Upper lobe of right lung (tissue), 1 donor: Measurements from ENCODE around the gene PTPRB. TPM values are rescaled to one million over a fixed set of nuclear protein-coding genes. Genes with fewer than 3 reads are reported as not detected.
A peak's percentile ranks its signal among the peaks of the same experiment; 100 is the strongest.

Source experiments
- ATAC-seq: fragments of 200-7000 bp; cut with Tn5 transposase; one replicate; pipeline ENCODE4 v1.9.1; 2020; ENCODE audit warnings: mild to moderate bottlenecking, moderate library complexity
- DNase-seq: peaks from one replicate; pipeline ENCODE4 v3.0.0-alpha.2; 2020
- H3K27ac ChIP-seq: fragments of 200-600 bp; one replicate; pipeline ENCODE4 v1.8.0; 2022
- H3K27me3 ChIP-seq: fragments of 200-600 bp; one replicate; pipeline ENCODE4 v1.8.0; 2022; ENCODE audit warnings: mild to moderate bottlenecking
- H3K36me3 ChIP-seq: fragments of 200-600 bp; one replicate; pipeline ENCODE4 v1.8.0; 2022
- H3K4me1 ChIP-seq: fragments of 200-600 bp; one replicate; pipeline ENCODE4 v1.8.0; 2022
- H3K4me3 ChIP-seq: fragments of 200-600 bp; one replicate; pipeline ENCODE4 v1.8.0; 2022; ENCODE audit warnings: mild to moderate bottlenecking
- H3K9me3 ChIP-seq: fragments of 200-600 bp; one replicate; pipeline ENCODE4 v1.8.0; 2022
- CTCF ChIP-seq: fragments of 200-600 bp; IDR thresholded peaks from one replicate; pipeline ENCODE4 v1.8.0; 2022; ENCODE audit warnings: antibody characterized with exemption
- intact Hi-C: fragments of 100-400 bp; cut with DNase I; formaldehyde crosslinking; loops from one replicate; pipeline ENCODE4 v1.11.0; 2022
- total RNA-seq: library from RNA; stranded (reverse); fragmentation: NEBNext Ultra II Directional; extraction: Animal tissue kit (Norgen Biotek cat#: 25700); gene quantifications from one replicate; pipeline ENCODE4 v1.2.1, GENCODE V29; 2021
- donor health status: DM: no; HTN: yes; CAD: no; lungs with severe emphysema.

PTPRB gene
- total RNA-seq, 1 donor from 2014 or later, result 196 TPM

- Histone ChIP-seq H3K27ac (no peak overlapping the region), H3K27me3 (no peaks in the 10 kb centered on the region), H3K4me1 (no peaks in the 10 kb centered on the region), H3K9me3 (no peaks in the 10 kb centered on the region), H3K36me3 (no peaks in the 10 kb centered on the region), H3K4me3 (no peak overlapping the region)
- ATAC-seq (no peak), DNase-seq (no peak)
- TF ChIP-seq CTCF, result no peak
- intact Hi-C loops, result no loop called here
Measured at GRCh38 chr12:70670948-70671347, 33.7 kb upstream of the PTPRB start.

GRCh38 chr12:70667253-70667652, 30.0 kb upstream of the PTPRB start:
- H3K36me3 ChIP-seq, result no peaks in the 10 kb centered on the region
- no peak for TF ChIP-seq CTCF
- no peaks in the 10 kb centered on the region for H3K27me3 ChIP-seq
- H3K4me1 ChIP-seq, result no peaks in the 10 kb centered on the region
- intact Hi-C loops, result no loop called here
- H3K27ac ChIP-seq, result no peak overlapping the region
- H3K9me3 ChIP-seq, result no peaks in the 10 kb centered on the region
- ATAC-seq (no peak), DNase-seq (no peak)
- H3K4me3 ChIP-seq, result no peak overlapping the region

- H3K4me3 ChIP-seq, result no peak overlapping the region
- TF ChIP-seq CTCF, result no peak
- DNase-seq, result no peak
Measured at GRCh38 chr12:70666364-70666763, 29.1 kb upstream of the PTPRB start.

GRCh38 chr12:70664465-70664881, 27.2 kb upstream of the PTPRB start:
- Histone ChIP-seq H3K27ac (peak overlapping the region; percentile 45), H3K9me3 (no peaks in the 10 kb centered on the region), H3K27me3 (no peaks in the 10 kb centered on the region), H3K4me1 (no peaks in the 10 kb centered on the region), H3K4me3 (peak overlapping the region; percentile 17), H3K36me3 (no peaks in the 10 kb centered on the region)
- DNase-seq (no peak), ATAC-seq (no peak)
- TF ChIP-seq CTCF, result no peak
- intact Hi-C loops, result no loop called here

More at GRCh38 chr12:70666364-70666763, 29.1 kb upstream of the PTPRB start:
- intact Hi-C loops, result no loop called here
- no peaks in the 10 kb centered on the region for H3K4me1 ChIP-seq
- H3K9me3 ChIP-seq, result no peaks in the 10 kb centered on the region
- H3K27ac ChIP-seq, result no peak overlapping the region
- no peaks in the 10 kb centered on the region for H3K27me3 ChIP-seq
- H3K36me3 ChIP-seq, result no peaks in the 10 kb centered on the region
- ATAC-seq, result no peak

GRCh38 chr12:70663838-70664237, 26.6 kb upstream of the PTPRB start:
- Histone ChIP-seq H3K27me3 (no peaks in the 10 kb centered on the region), H3K4me1 (no peaks in the 10 kb centered on the region), H3K36me3 (no peaks in the 10 kb centered on the region), H3K9me3 (no peaks in the 10 kb centered on the region), H3K4me3 (peak overlapping the region; percentile 17), H3K27ac (peak overlapping the region; percentile 45)
- no peak for TF ChIP-seq CTCF
- ATAC-seq (no peak), DNase-seq (no peak)
- intact Hi-C loops, result no loop called here
